Liver (tissue), 9 donors: ENCODE results near the gene HSBP1. TPM values are rescaled to one million over a fixed set of nuclear protein-coding genes. Genes with fewer than 3 reads are reported as not detected.

Experiments
- DNase-seq: peaks from one replicate; pipeline ENCODE4 v3.0.0-alpha.2; 2017; ENCODE audit warnings: low spot score
- H3K27ac ChIP-seq, 2 donors: one replicate each; pipeline ENCODE4 v1.7.0; 2013; ENCODE audit warnings: inconsistent platforms in 2 of 2, low read length in 2 of 2, control low read depth in 1 of 2, low read depth in 1 of 2, mild to moderate bottlenecking in 1 of 2
- H3K27me3 ChIP-seq, 4 donors: one replicate each; pipeline versions ENCODE4 v1.6.1 to v1.7.0; 2013; ENCODE audit warnings: low read length in 3 of 4, inconsistent platforms in 1 of 4, mild to moderate bottlenecking in 1 of 4, moderate library complexity in 1 of 4; ENCODE audit not compliant: control insufficient read depth in 4 of 4, insufficient read depth in 4 of 4
- H3K36me3 ChIP-seq, 4 donors: one replicate each; pipeline versions ENCODE4 v1.6.1 to v1.7.0; 2013; ENCODE audit warnings: low read length in 3 of 4, mild to moderate bottlenecking in 3 of 4, low read depth in 1 of 4, moderate library complexity in 1 of 4; ENCODE audit not compliant: control insufficient read depth in 4 of 4, insufficient read depth in 3 of 4
- H3K4me1 ChIP-seq, 4 donors: one replicate each; pipeline versions ENCODE4 v1.6.1 to v1.7.0; 2013; ENCODE audit warnings: low read length in 3 of 4, mild to moderate bottlenecking in 3 of 4, moderate library complexity in 1 of 4; ENCODE audit not compliant: control insufficient read depth in 4 of 4, insufficient read depth in 4 of 4
- H3K4me3 ChIP-seq, 3 donors: one replicate each; pipeline versions ENCODE4 v1.6.1 to v1.7.0; 2013; ENCODE audit warnings: low read length in 3 of 3, control low read depth in 1 of 3, low read depth in 1 of 3, mild to moderate bottlenecking in 1 of 3
- H3K9ac ChIP-seq, 2 donors: one replicate each; pipeline ENCODE4 v1.7.0; 2013; ENCODE audit warnings: low read length in 2 of 2, mild to moderate bottlenecking in 2 of 2, moderate library complexity in 2 of 2, control low read depth in 1 of 2, low read depth in 1 of 2
- H3K9me3 ChIP-seq, 4 donors: one replicate each; pipeline versions ENCODE4 v1.6.1 to v1.7.0; 2013; ENCODE audit warnings: low read length in 3 of 4; ENCODE audit not compliant: control insufficient read depth in 4 of 4
- EGR1 ChIP-seq, 2 donors: IDR thresholded peaks; 2 replicates each; pipeline ENCODE4 v1.6.1; 2016 to 2018; ENCODE audit warnings: antibody characterized with exemption in 2 of 2, low read depth in 2 of 2
- FOXA1 ChIP-seq: IDR thresholded peaks from 2 replicates; pipeline ENCODE4 v1.6.1; 2016; ENCODE audit warnings: antibody characterized with exemption
- FOXA2 ChIP-seq: IDR thresholded peaks from 2 replicates; pipeline ENCODE4 v1.6.1; 2016; ENCODE audit warnings: antibody characterized with exemption
- GABPA ChIP-seq, 2 donors: IDR thresholded peaks in 1 of 2; conservative IDR thresholded peaks in 1 of 2; 2 replicates each; pipeline ENCODE4 v1.6.1; 2016; ENCODE audit warnings: antibody characterized with exemption in 2 of 2, mild to moderate bottlenecking in 1 of 2, moderate library complexity in 1 of 2
- HNF4A ChIP-seq, 2 donors: conservative IDR thresholded peaks; 2 replicates each; pipeline ENCODE4 v1.6.1; 2016; ENCODE audit warnings: antibody characterized with exemption in 2 of 2, mild to moderate bottlenecking in 2 of 2
- HNF4G ChIP-seq: IDR thresholded peaks from 2 replicates; pipeline ENCODE4 v1.6.1; 2016; ENCODE audit warnings: antibody characterized with exemption
- JUND ChIP-seq, 2 donors: IDR thresholded peaks; 2 replicates each; pipeline ENCODE4 v1.6.1; 2016; ENCODE audit warnings: antibody characterized with exemption in 2 of 2
- NR2F2 ChIP-seq: IDR thresholded peaks from 2 replicates; pipeline ENCODE4 v1.6.1; 2016; ENCODE audit warnings: antibody characterized with exemption
- RAD21 ChIP-seq, 2 donors: IDR thresholded peaks; 2 replicates each; pipeline ENCODE4 v1.6.1; 2016; ENCODE audit warnings: antibody characterized with exemption in 2 of 2, mild to moderate bottlenecking in 2 of 2
- RXRA ChIP-seq, 2 donors: IDR thresholded peaks; 2 replicates each; pipeline ENCODE4 v1.6.1; 2017 to 2018; ENCODE audit warnings: antibody characterized with exemption in 2 of 2, mild to moderate bottlenecking in 1 of 2
- SP1 ChIP-seq: IDR thresholded peaks from 2 replicates; pipeline ENCODE4 v1.6.1; 2018; ENCODE audit warnings: antibody characterized with exemption, mild to moderate bottlenecking
- TAF1 ChIP-seq: conservative IDR thresholded peaks from 2 replicates; pipeline ENCODE4 v1.6.1; 2016; ENCODE audit warnings: antibody characterized with exemption, mild to moderate bottlenecking
- YY1 ChIP-seq: IDR thresholded peaks from 2 replicates; pipeline ENCODE4 v1.6.1; 2016; ENCODE audit warnings: antibody characterized with exemption, mild to moderate bottlenecking
- WGBS: extraction: QIAGEN DNeasy Blood & Tissue Kit; methylation state at CpG from one replicate; pipeline ENCODE4 v1.1.7; 2013; 5-methylcytosine and 5-hydroxymethylcytosine counted together
- polyA plus RNA-seq, 2 donors: library from polyadenylated mRNA; stranded (reverse) in 1 of 2; unstranded in 1 of 2; fragments of 200-250 nt in 1 of 2; fragments of >200 nt in 1 of 2; fragmentation: Nextera tagmentation in 1 of 2; extraction: Ambion mirVana in 1 of 2; gene quantifications; one replicate each; pipeline versions ENCODE4 v1.2.1 to v1.2.3, GENCODE V29; 2013 to 2015
- total RNA-seq, 2 donors: library from RNA; depleted of rRNA; stranded (reverse); fragments of >200 nt; gene quantifications; one replicate each; pipeline ENCODE4 v1.2.3, GENCODE V29; 2014
- TF ChIP-seq, protein P1 (sequence below): IDR thresholded peaks from 2 replicates; pipeline ENCODE4 v1.6.1; 2016; ENCODE audit warnings: antibody characterized with exemption
- TF ChIP-seq, protein P2 (sequence below): IDR thresholded peaks from 2 replicates; pipeline ENCODE4 v1.6.1; 2016; ENCODE audit warnings: antibody characterized with exemption
- TF ChIP-seq, protein P3 (sequence below): fragments of 150-350 bp; IDR thresholded peaks from 2 replicates; pipeline ENCODE4 v1.5.1; 2017; ENCODE audit warnings: improper control_type of control experiment, low read depth, low read length; ENCODE audit not compliant: missing input control
- TF ChIP-seq, protein P4 (sequence below): IDR thresholded peaks from 2 replicates; pipeline ENCODE4 v1.6.1; 2016; ENCODE audit warnings: antibody characterized with exemption
- TF ChIP-seq, protein P5 (sequence below): IDR thresholded peaks from 2 replicates; pipeline ENCODE4 v1.6.1; 2016; ENCODE audit warnings: antibody characterized with exemption, mild to moderate bottlenecking
- donor health status: healthy.
- donor health status: healthy.
- donor health status: healthy.
- donor health status: healthy.
- donor health status: healthy.

Gene HSBP1
- total and polyA plus RNA-seq, 4 donors, result 5.1 to 106 (median 38.3) TPM

DNA sequence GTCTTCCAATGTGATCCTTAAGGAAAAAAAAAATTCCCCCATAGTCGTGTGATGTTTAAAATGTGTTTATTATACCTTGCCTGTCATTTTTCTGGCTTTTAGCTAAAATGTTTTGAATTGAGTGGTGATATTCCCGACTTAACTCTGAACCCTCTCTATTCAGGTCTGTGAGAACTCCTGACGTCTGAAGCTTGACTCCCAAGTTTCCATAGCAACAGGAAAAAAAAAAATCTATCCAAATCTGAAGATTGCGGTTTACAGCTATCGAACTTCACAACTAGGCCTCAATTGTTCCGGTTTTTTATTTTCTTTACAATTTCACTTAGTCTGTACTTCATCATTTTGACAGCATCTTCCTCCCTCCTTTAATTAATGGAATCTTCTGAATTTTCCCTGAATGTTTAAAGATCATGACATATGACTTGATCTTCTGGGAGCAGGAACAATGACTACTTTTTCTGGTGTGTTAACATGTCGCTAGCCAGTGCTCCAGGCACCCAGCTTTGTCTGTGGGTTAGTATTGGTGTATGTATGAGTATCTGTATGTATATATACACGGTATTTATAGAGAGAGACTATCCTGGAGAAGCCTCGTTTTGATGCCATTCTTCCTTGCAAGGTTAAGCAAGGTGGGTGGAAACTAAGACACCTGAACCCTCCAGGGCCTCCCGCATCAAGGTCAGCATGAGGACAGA is 12.8 kb upstream of the HSBP1 start:
- no peak for DNase-seq
- H3K4me1 ChIP-seq, result no peaks in the 10 kb centered on the region
- no peaks in the 10 kb centered on the region for H3K36me3 ChIP-seq
- TF ChIP-seq, protein P1, sequence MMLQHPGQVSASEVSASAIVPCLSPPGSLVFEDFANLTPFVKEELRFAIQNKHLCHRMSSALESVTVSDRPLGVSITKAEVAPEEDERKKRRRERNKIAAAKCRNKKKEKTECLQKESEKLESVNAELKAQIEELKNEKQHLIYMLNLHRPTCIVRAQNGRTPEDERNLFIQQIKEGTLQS, result no peak
- TF ChIP-seq TAF1 (no peak), GABPA (IDR thresholded peaks at IDR 0.05 in 1 of 2, conservative IDR thresholded peaks at IDR 0.05 in 1 of 2) (no peak), RXRA (IDR thresholded peaks at IDR 0.05) (no peak), EGR1 (IDR thresholded peaks at IDR 0.05; ENCODE audit: low read depth in 2 of 2) (no peak), HNF4G (no peak), SP1 (no peak), HNF4A (conservative IDR thresholded peaks at IDR 0.05) (no peak), RAD21 (IDR thresholded peaks at IDR 0.05) (no peak), YY1 (no peak), FOXA1 (no peak), FOXA2 (no peak), NR2F2 (no peak), JUND (IDR thresholded peaks at IDR 0.05) (no peak)
- TF ChIP-seq, protein P2, sequence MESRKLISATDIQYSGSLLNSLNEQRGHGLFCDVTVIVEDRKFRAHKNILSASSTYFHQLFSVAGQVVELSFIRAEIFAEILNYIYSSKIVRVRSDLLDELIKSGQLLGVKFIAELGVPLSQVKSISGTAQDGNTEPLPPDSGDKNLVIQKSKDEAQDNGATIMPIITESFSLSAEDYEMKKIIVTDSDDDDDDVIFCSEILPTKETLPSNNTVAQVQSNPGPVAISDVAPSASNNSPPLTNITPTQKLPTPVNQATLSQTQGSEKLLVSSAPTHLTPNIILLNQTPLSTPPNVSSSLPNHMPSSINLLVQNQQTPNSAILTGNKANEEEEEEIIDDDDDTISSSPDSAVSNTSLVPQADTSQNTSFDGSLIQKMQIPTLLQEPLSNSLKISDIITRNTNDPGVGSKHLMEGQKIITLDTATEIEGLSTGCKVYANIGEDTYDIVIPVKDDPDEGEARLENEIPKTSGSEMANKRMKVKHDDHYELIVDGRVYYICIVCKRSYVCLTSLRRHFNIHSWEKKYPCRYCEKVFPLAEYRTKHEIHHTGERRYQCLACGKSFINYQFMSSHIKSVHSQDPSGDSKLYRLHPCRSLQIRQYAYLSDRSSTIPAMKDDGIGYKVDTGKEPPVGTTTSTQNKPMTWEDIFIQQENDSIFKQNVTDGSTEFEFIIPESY, result no peak
- TF ChIP-seq, protein P3, sequence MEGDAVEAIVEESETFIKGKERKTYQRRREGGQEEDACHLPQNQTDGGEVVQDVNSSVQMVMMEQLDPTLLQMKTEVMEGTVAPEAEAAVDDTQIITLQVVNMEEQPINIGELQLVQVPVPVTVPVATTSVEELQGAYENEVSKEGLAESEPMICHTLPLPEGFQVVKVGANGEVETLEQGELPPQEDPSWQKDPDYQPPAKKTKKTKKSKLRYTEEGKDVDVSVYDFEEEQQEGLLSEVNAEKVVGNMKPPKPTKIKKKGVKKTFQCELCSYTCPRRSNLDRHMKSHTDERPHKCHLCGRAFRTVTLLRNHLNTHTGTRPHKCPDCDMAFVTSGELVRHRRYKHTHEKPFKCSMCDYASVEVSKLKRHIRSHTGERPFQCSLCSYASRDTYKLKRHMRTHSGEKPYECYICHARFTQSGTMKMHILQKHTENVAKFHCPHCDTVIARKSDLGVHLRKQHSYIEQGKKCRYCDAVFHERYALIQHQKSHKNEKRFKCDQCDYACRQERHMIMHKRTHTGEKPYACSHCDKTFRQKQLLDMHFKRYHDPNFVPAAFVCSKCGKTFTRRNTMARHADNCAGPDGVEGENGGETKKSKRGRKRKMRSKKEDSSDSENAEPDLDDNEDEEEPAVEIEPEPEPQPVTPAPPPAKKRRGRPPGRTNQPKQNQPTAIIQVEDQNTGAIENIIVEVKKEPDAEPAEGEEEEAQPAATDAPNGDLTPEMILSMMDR, result no peak
- TF ChIP-seq, protein P4, sequence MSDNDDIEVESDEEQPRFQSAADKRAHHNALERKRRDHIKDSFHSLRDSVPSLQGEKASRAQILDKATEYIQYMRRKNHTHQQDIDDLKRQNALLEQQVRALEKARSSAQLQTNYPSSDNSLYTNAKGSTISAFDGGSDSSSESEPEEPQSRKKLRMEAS, result no peak
- TF ChIP-seq, protein P5, sequence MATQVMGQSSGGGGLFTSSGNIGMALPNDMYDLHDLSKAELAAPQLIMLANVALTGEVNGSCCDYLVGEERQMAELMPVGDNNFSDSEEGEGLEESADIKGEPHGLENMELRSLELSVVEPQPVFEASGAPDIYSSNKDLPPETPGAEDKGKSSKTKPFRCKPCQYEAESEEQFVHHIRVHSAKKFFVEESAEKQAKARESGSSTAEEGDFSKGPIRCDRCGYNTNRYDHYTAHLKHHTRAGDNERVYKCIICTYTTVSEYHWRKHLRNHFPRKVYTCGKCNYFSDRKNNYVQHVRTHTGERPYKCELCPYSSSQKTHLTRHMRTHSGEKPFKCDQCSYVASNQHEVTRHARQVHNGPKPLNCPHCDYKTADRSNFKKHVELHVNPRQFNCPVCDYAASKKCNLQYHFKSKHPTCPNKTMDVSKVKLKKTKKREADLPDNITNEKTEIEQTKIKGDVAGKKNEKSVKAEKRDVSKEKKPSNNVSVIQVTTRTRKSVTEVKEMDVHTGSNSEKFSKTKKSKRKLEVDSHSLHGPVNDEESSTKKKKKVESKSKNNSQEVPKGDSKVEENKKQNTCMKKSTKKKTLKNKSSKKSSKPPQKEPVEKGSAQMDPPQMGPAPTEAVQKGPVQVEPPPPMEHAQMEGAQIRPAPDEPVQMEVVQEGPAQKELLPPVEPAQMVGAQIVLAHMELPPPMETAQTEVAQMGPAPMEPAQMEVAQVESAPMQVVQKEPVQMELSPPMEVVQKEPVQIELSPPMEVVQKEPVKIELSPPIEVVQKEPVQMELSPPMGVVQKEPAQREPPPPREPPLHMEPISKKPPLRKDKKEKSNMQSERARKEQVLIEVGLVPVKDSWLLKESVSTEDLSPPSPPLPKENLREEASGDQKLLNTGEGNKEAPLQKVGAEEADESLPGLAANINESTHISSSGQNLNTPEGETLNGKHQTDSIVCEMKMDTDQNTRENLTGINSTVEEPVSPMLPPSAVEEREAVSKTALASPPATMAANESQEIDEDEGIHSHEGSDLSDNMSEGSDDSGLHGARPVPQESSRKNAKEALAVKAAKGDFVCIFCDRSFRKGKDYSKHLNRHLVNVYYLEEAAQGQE, result no peak
- no peak overlapping the region for H3K4me3 ChIP-seq
- no peak overlapping the region for H3K27ac ChIP-seq
- H3K9me3 ChIP-seq, result no peaks in the 10 kb centered on the region
- WGBS, result 73% methylated on average over 10 of the region's 10 CpGs
- H3K27me3 ChIP-seq, result peaks cover 0 to 3% (median under 1%) of the 10 kb centered on the region in 4 donors
- no peak overlapping the region for H3K9ac ChIP-seq
